IMR-90 (cell line): ENCODE results near the gene LRATD1. TPM values are rescaled to one million over a fixed set of nuclear protein-coding genes. Genes with fewer than 3 reads are reported as not detected.

Experiments used
- ATAC-seq: fragments of 200-7000 bp; cut with Tn5 transposase; 2 replicates; pipeline ENCODE4 v1.9.1; 2020; ENCODE audit warnings: low read depth, mild to moderate bottlenecking, moderate library complexity
- Bru-seq: library from RNA; stranded (reverse); fragments of 400-500 nt; gene quantifications from one replicate; lab custom pipeline; 2021; lab: Mats Ljungman, UMichigan
- BruChase-seq, 2 experiments: library from RNA; stranded (reverse); fragments of 400-500 nt; gene quantifications; one replicate each; lab custom pipeline; 2021; lab: Mats Ljungman, UMichigan
- BruUV-seq: library from RNA; stranded (reverse); fragments of 400-500 nt; replicated peaks from 2 replicates; lab custom pipeline; 2021; lab: Mats Ljungman, UMichigan
- CTCF ChIA-PET: fragments of 300-600 bp; formaldehyde crosslinking; extraction: SDS; loops from one replicate; lab custom pipeline; 2021; ENCODE audit warnings: antibody characterized with exemption; lab: Yijun Ruan, JAX
- POLR2A ChIA-PET: fragments of 300-600 bp; sonication (Branson Sonifier 250); formaldehyde crosslinking; loops from one replicate; lab custom pipeline; 2022; ENCODE audit warnings: antibody characterized with exemption; ENCODE audit not compliant: unreplicated experiment; lab: Charles Lee
- DNase-seq: peaks from one replicate; pipeline ENCODE4 v3.0.0; 2013
- H2AFZ ChIP-seq: replicated peaks from 2 replicates; pipeline ENCODE3; 2013; ENCODE audit warnings: low read length, mild to moderate bottlenecking; ENCODE audit not compliant: poor library complexity
- H2AK5ac ChIP-seq: 2 replicates; pipeline ENCODE4 v1.6.1; 2013; ENCODE audit warnings: low read depth, low read length, inconsistent platforms
- H2AK9ac ChIP-seq: replicated peaks from 2 replicates; pipeline ENCODE3; 2013; ENCODE audit warnings: mild to moderate bottlenecking, low read depth, low read length, moderate library complexity; ENCODE audit not compliant: poor library complexity
- H2BK120ac ChIP-seq: 2 replicates; pipeline ENCODE4 v1.6.1; 2013; ENCODE audit warnings: low read depth, low read length, inconsistent platforms
- H2BK15ac ChIP-seq: 3 replicates; pipeline ENCODE4 v1.6.1; 2013; ENCODE audit warnings: low read depth, low read length, inconsistent platforms
- H2BK20ac ChIP-seq: 2 replicates; pipeline ENCODE4 v1.6.1; 2013; ENCODE audit warnings: low read depth, mild to moderate bottlenecking, inconsistent platforms, low read length, moderate library complexity
- H2BK5ac ChIP-seq: 2 replicates; pipeline ENCODE4 v1.6.1; 2013; ENCODE audit warnings: mild to moderate bottlenecking, low read depth, low read length, inconsistent platforms; ENCODE audit not compliant: poor library complexity, severe bottlenecking
- H3K14ac ChIP-seq: replicated peaks from 2 replicates; pipeline ENCODE4 v1.6.1; 2013; ENCODE audit warnings: low read depth, low read length, inconsistent platforms
- H3K18ac ChIP-seq: 2 replicates; pipeline ENCODE4 v1.6.1; 2013; ENCODE audit warnings: low read depth, low read length, control low read depth
- H3K23ac ChIP-seq: 2 replicates; pipeline ENCODE4 v1.6.1; 2013; ENCODE audit warnings: low read depth, low read length, inconsistent platforms
- H3K27ac ChIP-seq: 2 replicates; pipeline ENCODE4 v1.5.1; 2013; ENCODE audit warnings: mild to moderate bottlenecking, control low read depth, low read length; ENCODE audit not compliant: insufficient read depth
- H3K27me3 ChIP-seq: 2 replicates; pipeline ENCODE4 v1.6.1; 2013; ENCODE audit warnings: low read length; ENCODE audit not compliant: control insufficient read depth, insufficient read depth
- H3K36me3 ChIP-seq: 2 replicates; pipeline ENCODE4 v1.6.1; 2013; ENCODE audit warnings: low read length, mixed read lengths; ENCODE audit not compliant: control insufficient read depth, insufficient read depth
- H3K4ac ChIP-seq: 2 replicates; pipeline ENCODE4 v1.6.1; 2013; ENCODE audit warnings: low read depth, low read length, inconsistent platforms
- H3K4me1 ChIP-seq: 2 replicates; pipeline ENCODE4 v1.6.1; 2013; ENCODE audit warnings: low read length, mixed read lengths; ENCODE audit not compliant: control insufficient read depth, insufficient read depth
- H3K4me2 ChIP-seq: 2 replicates; pipeline ENCODE4 v1.6.1; 2013; ENCODE audit warnings: low read depth, mild to moderate bottlenecking, control low read depth, low read length, moderate library complexity
- H3K4me3 ChIP-seq: 2 replicates; pipeline ENCODE4 v1.5.1; 2013; ENCODE audit warnings: low read depth, mild to moderate bottlenecking, control low read depth, low read length, moderate library complexity; ENCODE audit not compliant: insufficient read depth
- H3K56ac ChIP-seq: 2 replicates; pipeline ENCODE4 v1.6.1; 2013; ENCODE audit warnings: low read length, inconsistent platforms; ENCODE audit not compliant: insufficient read depth; ENCODE audit errors: extremely low read depth
- H3K79me1 ChIP-seq, 2 experiments: 2 replicates each; pipeline ENCODE4 v1.6.1; 2013; ENCODE audit warnings: low read length in 2 of 2, inconsistent platforms in 1 of 2, low read depth in 1 of 2
- H3K9ac ChIP-seq: 2 replicates; pipeline ENCODE4 v1.6.1; 2013; ENCODE audit warnings: low read depth, low read length, control low read depth
- H3K9me1 ChIP-seq: 2 replicates; pipeline ENCODE4 v1.6.1; 2013; ENCODE audit warnings: low read length, inconsistent platforms; ENCODE audit not compliant: insufficient read depth
- H3K9me3 ChIP-seq: 2 replicates; pipeline ENCODE4 v1.6.1; 2013; ENCODE audit warnings: low read length; ENCODE audit not compliant: control insufficient read depth, insufficient read depth
- H4K20me1 ChIP-seq: 2 replicates; pipeline ENCODE4 v1.6.1; 2013; ENCODE audit warnings: low read length, inconsistent platforms; ENCODE audit not compliant: insufficient read depth
- H4K5ac ChIP-seq: 2 replicates; pipeline ENCODE4 v1.6.1; 2013; ENCODE audit warnings: mild to moderate bottlenecking, low read depth, low read length, control low read depth
- H4K8ac ChIP-seq, 2 experiments: 2 replicates each; pipeline ENCODE4 v1.6.1; 2013; ENCODE audit warnings: low read depth in 2 of 2, low read length in 2 of 2, control low read depth in 1 of 2, inconsistent platforms in 1 of 2
- H4K91ac ChIP-seq: 2 replicates; pipeline ENCODE4 v1.6.1; 2013; ENCODE audit warnings: low read depth, low read length, inconsistent platforms; ENCODE audit not compliant: insufficient read depth
- FOS ChIP-seq: fragments of 150-350 bp; IDR thresholded peaks from 2 replicates; pipeline ENCODE4 v1.6.1; 2016; ENCODE audit warnings: low read depth, low read length
- MAZ ChIP-seq: IDR thresholded peaks from 2 replicates; pipeline ENCODE4 v1.6.1; 2012; ENCODE audit warnings: low read depth, mild to moderate bottlenecking, low read length, improper control_type of control experiment, moderate library complexity, borderline replicate concordance
- WGBS, 2 experiments: methylation state at CpG; one replicate each; pipeline versions ENCODE4 v1.1.5 to v1.1.7; 2013; ENCODE audit warnings: missing lambda C conversion rate in 2 of 2; ENCODE audit not compliant: insufficient read length in 1 of 2; ENCODE audit errors: extremely low coverage in 2 of 2; 5-methylcytosine and 5-hydroxymethylcytosine counted together
- dilution Hi-C: fragments of 300-500 bp; cut with HindIII; formaldehyde crosslinking; loops from one replicate; pipeline ENCODE4 v1.14.3; 2018; ENCODE audit warnings: low sequenced_read_pairs; ENCODE audit not compliant: unreplicated experiment
- in situ Hi-C: fragments of 300-500 bp; cut with MboI; formaldehyde crosslinking; loops from 3 replicates; pipeline ENCODE4 v1.14.3; 2019; ENCODE audit warnings: low sequenced_read_pairs, inconsistent platforms, mixed read lengths
- intact Hi-C: fragments of 100-400 bp; cut with micrococcal nuclease; formaldehyde crosslinking; loops from 2 replicates; pipeline ENCODE4 v1.10.0; 2022
- long read RNA-seq: library from polyadenylated mRNA; unstranded; transcript quantifications from one replicate; pipeline ENCODE4 v2.0.0, GENCODE V29; 2021; ENCODE audit not compliant: unreplicated experiment
- polyA plus RNA-seq, 3 experiments: library from polyadenylated mRNA; depleted of rRNA; stranded (reverse); fragments of >200 nt; gene quantifications; 2 replicates each; pipeline ENCODE4 v1.2.3, GENCODE V29; 2012; ENCODE audit warnings: low replicate concordance in 1 of 3
- total RNA-seq: library from RNA; depleted of rRNA; stranded (reverse); fragments of >200 nt; gene quantifications from 2 replicates; pipeline ENCODE4 v1.2.3, GENCODE V29; 2012; rRNA removed

LRATD1 gene, protein sequence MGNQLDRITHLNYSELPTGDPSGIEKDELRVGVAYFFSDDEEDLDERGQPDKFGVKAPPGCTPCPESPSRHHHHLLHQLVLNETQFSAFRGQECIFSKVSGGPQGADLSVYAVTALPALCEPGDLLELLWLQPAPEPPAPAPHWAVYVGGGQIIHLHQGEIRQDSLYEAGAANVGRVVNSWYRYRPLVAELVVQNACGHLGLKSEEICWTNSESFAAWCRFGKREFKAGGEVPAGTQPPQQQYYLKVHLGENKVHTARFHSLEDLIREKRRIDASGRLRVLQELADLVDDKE
- total RNA-seq (0.18 and 0.28 TPM in 2 replicates), polyA plus RNA-seq (2012; rRNA removed) (0.40 and 0.60 TPM in 2 replicates), Bru-seq, nascent RNA (percentile 29 among the genes with signal in this experiment), BruChase-seq, experiment 1, labeled RNA remaining after a 6-hour chase (percentile 28 among the genes with signal in this experiment), BruChase-seq, experiment 2, labeled RNA remaining after a 2-hour chase (percentile 46 among the genes with signal in this experiment)
- polyA plus RNA-seq (2012; cell fraction: cytosol; rRNA removed): 0.22 and 0.41 TPM in 2 replicates
- polyA plus RNA-seq (2012; cell fraction: nucleus; rRNA removed; ENCODE audit: low replicate concordance): 0.53 and 0.85 TPM in 2 replicates
- long read RNA-seq, partial matches to known transcripts: 0 of 5 reads
- long read RNA-seq, other reads (novel, unspliced or antisense): 5 of 5 reads

DNA sequence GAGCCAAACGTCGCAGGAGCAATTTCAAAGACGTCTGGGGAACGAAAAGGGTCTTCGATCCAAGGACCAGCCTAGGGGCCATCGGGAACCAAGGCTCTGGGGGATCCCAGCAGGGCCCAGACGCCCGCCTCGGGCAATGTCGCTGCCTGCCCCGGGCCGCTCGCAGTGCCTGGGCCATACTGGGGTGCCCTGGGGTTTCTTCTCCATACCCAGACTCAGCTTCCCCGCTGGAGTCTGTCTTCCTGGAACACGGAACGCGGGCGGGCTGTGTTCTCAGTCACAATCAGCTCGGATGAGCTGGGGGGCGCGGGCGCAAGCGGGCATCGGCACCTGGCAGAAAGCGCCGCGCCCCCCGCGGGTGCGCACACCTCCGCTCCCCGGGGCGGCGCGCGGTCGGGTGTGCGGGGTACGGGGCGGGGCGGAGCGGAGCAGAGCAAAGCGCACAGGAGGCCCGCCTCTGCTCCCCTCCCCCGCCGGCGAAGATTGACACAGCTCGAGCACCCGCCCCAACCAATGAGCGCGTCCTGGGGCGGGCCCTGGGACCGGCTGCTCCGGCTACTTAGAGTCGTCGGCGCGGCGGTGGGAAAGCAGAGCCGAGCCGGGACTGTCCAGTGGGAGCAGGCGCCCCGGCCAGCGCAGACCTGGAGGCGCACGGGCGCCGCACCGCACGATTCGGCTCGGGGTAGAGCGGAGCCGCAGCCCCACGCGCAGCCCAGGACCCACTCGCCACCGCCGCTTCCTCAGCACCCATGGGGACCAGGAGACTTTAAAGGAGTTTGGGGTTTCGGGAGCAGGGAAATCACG, at the start of gene LRATD1:
TSS of gene LRATD1 (plus strand) at position 585 of the 804 bp plus-strand sequence. CDS start 1,263 bp downstream, outside the sequence.
- Histone ChIP-seq H3K9me1 (no peaks in the 10 kb centered on the region), H4K5ac (no peak within 1 kb of the TSS), H3K36me3 (no peaks in the 10 kb centered on the region), H3K9me3 (peaks cover 2% of the 10 kb centered on the region; the same call in 1 of the 2 replicates), H3K4ac (no peak within 1 kb of the TSS), H2BK20ac (no peak within 1 kb of the TSS), H3K27ac (no peak within 1 kb of the TSS), H2BK120ac (no peak within 1 kb of the TSS), H2AK9ac (peak within 1 kb of the TSS; percentile 18), H3K14ac (no peak within 1 kb of the TSS), H4K91ac (no peak within 1 kb of the TSS), H2BK15ac (no peak within 1 kb of the TSS), H3K4me2 (peak within 1 kb of the TSS; percentile 69), H3K18ac (no peak within 1 kb of the TSS), H3K4me3 (peak within 1 kb of the TSS; percentile 43), H2AFZ (peak within 1 kb of the TSS; percentile 90), H4K20me1 (no peaks in the 10 kb centered on the region), H3K4me1 (no peaks in the 10 kb centered on the region; the same call in 1 of the 2 replicates), H3K27me3 (peaks cover 25% of the 10 kb centered on the region), H3K23ac (peak within 1 kb of the TSS; percentile 69; the same call in 1 of the 2 replicates), H3K9ac (no peak within 1 kb of the TSS), H3K56ac (no peak within 1 kb of the TSS), H4K8ac (no peak within 1 kb of the TSS), H2BK5ac (no peak within 1 kb of the TSS), H2AK5ac (no peak within 1 kb of the TSS), H3K79me1 (no peaks in the 10 kb centered on the region)
- no peak for TF ChIP-seq FOS
- TF ChIP-seq MAZ: peak; percentile 21; the same call in 1 of the 2 replicates
- in situ Hi-C loops: no loop called here
- ChIA-PET CTCF (interaction anchor here (0.6 to 1.8 kb wide), 2 partner anchors 201 to 858 kb away, joined by 3 to 5 read pairs; no protein-coding TSS in a partner anchor), POLR2A (no interaction called here)
- intact Hi-C loops: loop anchor here (5.0 to 10.0 kb wide), 6 partner anchors 122 to 1440 kb away; no protein-coding TSS in a partner anchor
- dilution Hi-C loops: no loop called here
- ATAC-seq: peak; percentile 91
- 3% methylated on average over 17 of the region's 81 CpGs; no CpG with 5 or more reads in 1 of the 2 experiments for WGBS, 2 experiments
- BruUV-seq: no TSS peak
- DNase-seq: peak; percentile 55
